ENCODE results near the gene CHMP2A. TPM values are rescaled to one million over a fixed set of nuclear protein-coding genes. Genes with fewer than 3 reads are reported as not detected.
A peak's percentile ranks its signal among the peaks of the same experiment; 100 is the strongest.

CHMP2A gene
- total RNA-seq, 4 donors from 2014 or later: 100.0 to 155 (median 126) TPM

- WGBS, 2 donors (ENCODE audit: low coverage in 1 of 2): 74 to 89% methylated on average over 4 of the region's 4 CpGs
- no peak overlapping the region for H3K27ac ChIP-seq
- ATAC-seq: no peak
- H3K36me3 ChIP-seq: peaks cover 0 to 45% of the 10 kb centered on the region in 2 donors
- no peak for TF ChIP-seq POLR2AphosphoS5 (IDR thresholded peaks at IDR 0.05)
- no peak for TF ChIP-seq POLR2A (IDR thresholded peaks at IDR 0.05)
- no peak for TF ChIP-seq EP300 (IDR thresholded peaks at IDR 0.05)
- no peak for TF ChIP-seq CTCF (IDR thresholded peaks at IDR 0.05)
- no peak overlapping the region for H3K4me3 ChIP-seq
- no peaks in the 10 kb centered on the region for H3K27me3 ChIP-seq
- peaks cover 0 to 20% (median 7%) of the 10 kb centered on the region in 3 donors for H3K4me1 ChIP-seq
- no peaks in the 10 kb centered on the region for H3K9me3 ChIP-seq
These were observed 13.7 kb upstream of the CHMP2A start for GRCh38 chr19:58568453-58569130.

GRCh38 chr19:58566989-58567388, 12.1 kb upstream of the CHMP2A start:
- Histone ChIP-seq H3K4me1 (peaks cover 0 to 29% (median 17%) of the 10 kb centered on the region in 3 donors), H3K27me3 (no peaks in the 10 kb centered on the region), H3K4me3 (no peak overlapping the region), H3K9me3 (no peaks in the 10 kb centered on the region), H3K36me3 (peaks cover 0 to 45% of the 10 kb centered on the region in 2 donors), H3K27ac (no peak overlapping the region)
- 96% methylated on average over 4 of the region's 5 CpGs; no CpG with 5 or more reads in 1 of the 2 donors for WGBS, 2 donors (ENCODE audit: low coverage in 1 of 2)
- TF ChIP-seq POLR2AphosphoS5 (IDR thresholded peaks at IDR 0.05) (no peak), CTCF (IDR thresholded peaks at IDR 0.05) (no peak), POLR2A (IDR thresholded peaks at IDR 0.05) (no peak), EP300 (IDR thresholded peaks at IDR 0.05) (no peak)
- no peak for ATAC-seq

- 72 to 100% methylated on average over 1 to 5 of the region's 6 CpGs for WGBS, 2 donors (ENCODE audit: low coverage in 1 of 2)
- Histone ChIP-seq H3K27me3 (no peaks in the 10 kb centered on the region), H3K9me3 (no peaks in the 10 kb centered on the region), H3K4me1 (peaks cover 0 to 47% (median 28%) of the 10 kb centered on the region in 3 donors), H3K4me3 (no peak overlapping the region), H3K27ac (no peak overlapping the region), H3K36me3 (peaks cover 0 to 20% of the 10 kb centered on the region in 2 donors)
- ATAC-seq: no peak
- TF ChIP-seq CTCF (IDR thresholded peaks at IDR 0.05) (no peak), EP300 (IDR thresholded peaks at IDR 0.05) (no peak), POLR2AphosphoS5 (IDR thresholded peaks at IDR 0.05) (no peak), POLR2A (IDR thresholded peaks at IDR 0.05) (no peak)
These were observed 8.9 kb upstream of the CHMP2A start for GRCh38 chr19:58563823-58564222.

- no peaks in the 10 kb centered on the region for H3K27me3 ChIP-seq
- H3K9me3 ChIP-seq: no peaks in the 10 kb centered on the region
- H3K4me3 ChIP-seq: peak overlapping the region; percentile 26 to 54
- H3K36me3 ChIP-seq: peaks cover 0 to 15% of the 10 kb centered on the region in 2 donors
- 0% methylated on average over 1 of the region's 40 CpGs; no CpG with 5 or more reads in 1 of the 2 donors for WGBS, 2 donors (ENCODE audit: low coverage in 1 of 2)
- ATAC-seq: no peak
- peaks cover 0 to 47% (median 28%) of the 10 kb centered on the region in 3 donors for H3K4me1 ChIP-seq
- no peak for TF ChIP-seq EP300 (IDR thresholded peaks at IDR 0.05)
- TF ChIP-seq POLR2AphosphoS5 (IDR thresholded peaks at IDR 0.05): no peak
- no peak for TF ChIP-seq CTCF (IDR thresholded peaks at IDR 0.05)
- TF ChIP-seq POLR2A (IDR thresholded peaks at IDR 0.05): no peak
- H3K27ac ChIP-seq: peak overlapping the region in 3 of 4 donors; percentile 73 to 81 (median 76)
These were observed 8.2 kb upstream of the CHMP2A start for GRCh38 chr19:58563034-58563573.

Data from gastroesophageal sphincter (tissue), 4 donors.